ENCODE data around the gene CACNB1.
A peak's percentile ranks its signal among the peaks of the same experiment; 100 is the strongest.

CACNB1 gene

GRCh38 chr17:39225308-39225958, 28.0 kb upstream of the CACNB1 start, which contains the start of gene STAC2:
TSS of gene STAC2 (minus strand) at chr17:39225945. CDS start at chr17:39225502, 443 bp downstream.
- DNase-seq = no peak

GRCh38 chr17:39224778-39225307, 27.4 kb upstream of the CACNB1 start:
- DNase-seq = no peak

- no peak for DNase-seq
Observed at GRCh38 chr17:39223907-39224777, 26.7 kb upstream of the CACNB1 start.

- DNase-seq = no peak
Observed at GRCh38 chr17:39222866-39223834, 25.7 kb upstream of the CACNB1 start.

- no peak for DNase-seq
Observed at GRCh38 chr17:39222151-39222550, 24.7 kb upstream of the CACNB1 start.

- no peak for DNase-seq
Observed at GRCh38 chr17:39221572-39221971, 24.1 kb upstream of the CACNB1 start.

- DNase-seq = no peak
Observed at GRCh38 chr17:39219647-39220154, 22.2 kb upstream of the CACNB1 start.

GRCh38 chr17:39218906-39219305, 21.4 kb upstream of the CACNB1 start:
- DNase-seq = no peak

GRCh38 chr17:39217734-39218369, 20.4 kb upstream of the CACNB1 start:
- no peak for DNase-seq

GRCh38 chr17:39213852-39214251, 16.4 kb upstream of the CACNB1 start:
- DNase-seq = peak; percentile 62

GRCh38 chr17:39212841-39213480, 15.5 kb upstream of the CACNB1 start:
- DNase-seq = no peak

- DNase-seq = no peak
Observed at GRCh38 chr17:39212195-39212810, 14.8 kb upstream of the CACNB1 start.

GRCh38 chr17:39210093-39210434, 12.6 kb upstream of the CACNB1 start:
- no peak for DNase-seq

GRCh38 chr17:39209317-39210092, 12.0 kb upstream of the CACNB1 start:
- DNase-seq = peak; percentile 71

GRCh38 chr17:39208893-39209292, 11.4 kb upstream of the CACNB1 start:
- DNase-seq = no peak

- DNase-seq = no peak
Observed at GRCh38 chr17:39208136-39208535, 10.7 kb upstream of the CACNB1 start.

- DNase-seq = no peak
Observed at GRCh38 chr17:39205112-39205526, 7.7 kb upstream of the CACNB1 start.

- DNase-seq = no peak
Observed at GRCh38 chr17:39204245-39204644, 6.8 kb upstream of the CACNB1 start.

GRCh38 chr17:39200957-39201510, 3.6 kb upstream of the CACNB1 start:
- no peak for DNase-seq

All from EL (cell line).